ENCODE measurements around the gene RPS5. TPM values are rescaled to one million over a fixed set of nuclear protein-coding genes. Genes with fewer than 3 reads are reported as not detected.

RPS5 gene
- polyA plus RNA-seq, 1 experiment = 1,927 TPM

DNA sequence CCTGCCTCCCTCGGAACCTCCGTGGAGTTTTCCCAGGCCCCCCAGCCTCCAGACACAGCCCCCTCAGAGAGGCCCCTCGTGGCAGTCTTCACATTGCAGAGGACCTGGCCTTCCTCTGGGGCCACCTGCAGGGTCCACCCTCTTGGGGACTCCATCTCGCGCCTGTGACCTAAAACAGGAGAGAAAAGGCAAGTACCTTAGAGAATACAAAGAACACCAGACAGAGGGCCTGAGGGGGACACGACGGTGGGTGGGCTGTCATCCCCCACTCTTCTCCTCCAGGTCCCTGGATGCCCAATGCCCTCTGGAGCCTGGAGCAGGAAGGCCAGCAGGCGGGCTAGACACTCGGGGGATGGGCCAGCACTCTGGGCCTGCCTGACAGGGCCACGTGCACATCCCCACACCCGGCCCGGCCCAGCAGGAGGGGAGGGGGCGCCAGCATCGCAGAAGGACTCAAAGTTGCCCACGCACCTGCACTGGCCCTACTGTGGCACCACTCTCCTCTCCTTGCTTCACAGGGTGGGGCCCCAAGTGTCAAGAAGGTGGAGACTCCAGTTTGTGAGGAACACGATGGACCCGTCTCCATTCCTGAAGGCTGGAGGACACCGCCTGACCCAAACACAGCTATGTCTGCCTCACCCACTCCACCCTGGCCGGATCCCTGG lies 29.5 kb upstream of the RPS5 start:
- ChIA-PET CTCF (no interaction called here), POLR2A (no interaction called here)
- no peak overlapping the region for H3K4me3 ChIP-seq (ENCODE audit: low read depth, low read length)
- DNase-seq (ENCODE audit: low read depth, low spot score) = no peak
- peaks cover 19% of the 10 kb centered on the region; the same call in 1 of the 2 replicates for H3K9me3 ChIP-seq (ENCODE audit: control insufficient read depth, insufficient read depth, low read length)
- H3K27ac ChIP-seq (ENCODE audit: low read depth, low read length) = no peak overlapping the region
- TF ChIP-seq, protein P1, sequence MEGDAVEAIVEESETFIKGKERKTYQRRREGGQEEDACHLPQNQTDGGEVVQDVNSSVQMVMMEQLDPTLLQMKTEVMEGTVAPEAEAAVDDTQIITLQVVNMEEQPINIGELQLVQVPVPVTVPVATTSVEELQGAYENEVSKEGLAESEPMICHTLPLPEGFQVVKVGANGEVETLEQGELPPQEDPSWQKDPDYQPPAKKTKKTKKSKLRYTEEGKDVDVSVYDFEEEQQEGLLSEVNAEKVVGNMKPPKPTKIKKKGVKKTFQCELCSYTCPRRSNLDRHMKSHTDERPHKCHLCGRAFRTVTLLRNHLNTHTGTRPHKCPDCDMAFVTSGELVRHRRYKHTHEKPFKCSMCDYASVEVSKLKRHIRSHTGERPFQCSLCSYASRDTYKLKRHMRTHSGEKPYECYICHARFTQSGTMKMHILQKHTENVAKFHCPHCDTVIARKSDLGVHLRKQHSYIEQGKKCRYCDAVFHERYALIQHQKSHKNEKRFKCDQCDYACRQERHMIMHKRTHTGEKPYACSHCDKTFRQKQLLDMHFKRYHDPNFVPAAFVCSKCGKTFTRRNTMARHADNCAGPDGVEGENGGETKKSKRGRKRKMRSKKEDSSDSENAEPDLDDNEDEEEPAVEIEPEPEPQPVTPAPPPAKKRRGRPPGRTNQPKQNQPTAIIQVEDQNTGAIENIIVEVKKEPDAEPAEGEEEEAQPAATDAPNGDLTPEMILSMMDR (IDR thresholded peaks at IDR 0.05; ENCODE audit: low read depth, low read length) = no peak
- H3K27me3 ChIP-seq (ENCODE audit: control insufficient read depth, insufficient read depth, low read length) = peaks cover 25% of the 10 kb centered on the region

DNA sequence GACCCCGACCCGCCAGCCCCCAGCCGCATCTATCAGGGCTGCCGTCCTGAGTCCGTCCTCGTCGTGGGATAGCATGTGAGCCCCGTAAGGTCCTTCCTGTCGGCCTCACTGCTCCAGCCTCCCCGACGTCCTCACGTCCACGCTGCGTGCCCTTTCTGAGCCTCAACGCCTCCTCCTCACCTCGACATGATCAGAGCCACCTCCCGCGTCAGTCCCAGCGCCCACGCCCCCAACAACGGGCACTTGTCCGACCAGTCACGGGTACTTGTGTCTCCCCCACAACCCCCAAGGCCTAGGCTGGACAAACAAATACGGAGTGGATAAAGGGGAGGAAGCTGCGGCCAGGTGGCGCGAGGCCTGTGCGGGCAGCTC lies 25.2 kb upstream of the RPS5 start:
- CTCF ChIA-PET = no interaction called here
- Histone ChIP-seq H3K27me3 (ENCODE audit: control insufficient read depth, insufficient read depth, low read length) (peaks cover 10% of the 10 kb centered on the region), H3K27ac (ENCODE audit: low read depth, low read length) (peak overlapping the region; percentile 97), H3K9me3 (ENCODE audit: control insufficient read depth, insufficient read depth, low read length) (peaks cover 7% of the 10 kb centered on the region; the same call in 1 of the 2 replicates), H3K4me3 (ENCODE audit: low read depth, low read length) (peak overlapping the region; percentile 77)
- POLR2A ChIA-PET = interaction anchor here (0.6 to 2.3 kb wide), 11 partner anchors 12 to 158 kb away, joined by 3 to 17 read pairs (median 6); partner anchors contain the start of genes ERVK3-1, ZBTB45, ZNF584 and ZNF837
- DNase-seq (ENCODE audit: low read depth, low spot score) = no peak
- TF ChIP-seq, protein P1 (IDR thresholded peaks at IDR 0.05; ENCODE audit: low read depth, low read length) = 0 out of 2 replicates have a peak, but pooled peaks have one; percentile 24

- POLR2A ChIA-PET = interaction anchor here (0.5 to 2.3 kb wide), 18 partner anchors 8 to 198 kb away, joined by 3 to 17 read pairs (median 4); partner anchors contain the start of genes ERVK3-1, RPS5, UBE2M and ZBTB45
- Histone ChIP-seq H3K27ac (ENCODE audit: low read depth, low read length) (peak within 1 kb of the TSS; percentile 97), H3K4me3 (ENCODE audit: low read depth, low read length) (peak within 1 kb of the TSS; percentile 77), H3K27me3 (ENCODE audit: control insufficient read depth, insufficient read depth, low read length) (peaks cover 6% of the 10 kb centered on the region), H3K9me3 (ENCODE audit: control insufficient read depth, insufficient read depth, low read length) (peaks cover 7% of the 10 kb centered on the region; the same call in 1 of the 2 replicates)
- CTCF ChIA-PET = interaction anchor here (0.6 kb wide), 1 partner anchor 44 kb away, joined by 4 read pairs; no protein-coding TSS in a partner anchor
- TF ChIP-seq, protein P1 (IDR thresholded peaks at IDR 0.05; ENCODE audit: low read depth, low read length) = no peak; the same call in 1 of the 2 replicates
- DNase-seq (ENCODE audit: low read depth, low spot score) = peak; percentile 88
Measured at GRCh38 chr19:58362272-58362994, 24.6 kb upstream of the RPS5 start, which contains the start of gene ZNF497. TSS of gene ZNF497 (minus strand) at chr19:58362751. CDS start at chr19:58357635, 5,116 bp downstream.

GRCh38 chr19:58364146-58364545 lies 22.9 kb upstream of the RPS5 start:
- TF ChIP-seq, protein P1 (IDR thresholded peaks at IDR 0.05; ENCODE audit: low read depth, low read length) = no peak
- no peak overlapping the region for H3K4me3 ChIP-seq (ENCODE audit: low read depth, low read length)
- H3K9me3 ChIP-seq (ENCODE audit: control insufficient read depth, insufficient read depth, low read length) = peaks cover 22% of the 10 kb centered on the region; the same call in 1 of the 2 replicates
- DNase-seq (ENCODE audit: low read depth, low spot score) = no peak
- CTCF ChIA-PET = interaction anchor here (0.5 to 0.9 kb wide), 2 partner anchors 155 to 445 kb away, joined by 3 read pairs; partner anchors contain the start of gene ZBTB45
- peaks cover 2% of the 10 kb centered on the region for H3K27me3 ChIP-seq (ENCODE audit: control insufficient read depth, insufficient read depth, low read length)
- POLR2A ChIA-PET = no interaction called here
- H3K27ac ChIP-seq (ENCODE audit: low read depth, low read length) = no peak overlapping the region
